ENCODE data around the gene HK2.
A peak's percentile ranks its signal among the peaks of the same experiment; 100 is the strongest.

Gene HK2

DNA sequence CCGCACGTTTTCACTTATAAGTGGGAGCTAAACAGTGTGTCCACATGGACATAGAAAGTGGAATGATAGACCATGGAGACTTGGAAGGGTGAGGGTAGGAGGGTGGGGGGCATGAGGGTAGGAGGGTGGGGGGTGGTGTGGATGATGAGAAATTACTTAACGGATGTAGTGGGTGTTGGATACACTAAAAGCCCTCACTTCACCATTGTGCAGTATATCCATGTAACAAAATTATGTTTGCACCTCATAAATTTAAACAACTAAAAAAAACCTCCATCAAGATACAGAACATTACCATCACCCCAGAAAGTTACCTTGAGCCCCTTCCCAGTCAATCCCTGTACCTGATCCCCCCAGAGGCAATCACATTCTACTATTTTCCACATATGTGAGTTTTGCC, 26.2 kb downstream of the HK2 start:
- DNase-seq = no peak

- no peak for DNase-seq
Observed at GRCh38 chr2:74860521-74860920, 26.6 kb downstream of the HK2 start.

DNA sequence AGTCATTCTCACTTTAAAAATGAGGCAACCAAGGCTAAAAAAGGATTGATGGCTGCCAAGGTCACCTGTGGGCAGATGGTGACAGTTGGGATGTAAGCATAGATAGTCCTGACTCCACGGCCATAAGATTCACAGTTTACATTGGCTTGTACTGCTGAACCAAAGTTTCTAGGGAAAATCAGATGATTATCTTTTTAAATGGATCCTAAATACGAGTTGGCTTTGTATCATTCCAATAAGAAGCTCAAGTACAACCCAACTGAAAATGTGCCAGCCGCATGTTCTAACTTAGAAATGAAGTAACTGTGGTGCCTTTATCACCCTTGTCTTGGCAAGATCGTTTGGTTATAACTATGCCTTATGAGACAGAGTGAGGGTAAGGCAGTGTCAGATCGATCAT, 27.6 kb downstream of the HK2 start:
- DNase-seq = no peak

DNA sequence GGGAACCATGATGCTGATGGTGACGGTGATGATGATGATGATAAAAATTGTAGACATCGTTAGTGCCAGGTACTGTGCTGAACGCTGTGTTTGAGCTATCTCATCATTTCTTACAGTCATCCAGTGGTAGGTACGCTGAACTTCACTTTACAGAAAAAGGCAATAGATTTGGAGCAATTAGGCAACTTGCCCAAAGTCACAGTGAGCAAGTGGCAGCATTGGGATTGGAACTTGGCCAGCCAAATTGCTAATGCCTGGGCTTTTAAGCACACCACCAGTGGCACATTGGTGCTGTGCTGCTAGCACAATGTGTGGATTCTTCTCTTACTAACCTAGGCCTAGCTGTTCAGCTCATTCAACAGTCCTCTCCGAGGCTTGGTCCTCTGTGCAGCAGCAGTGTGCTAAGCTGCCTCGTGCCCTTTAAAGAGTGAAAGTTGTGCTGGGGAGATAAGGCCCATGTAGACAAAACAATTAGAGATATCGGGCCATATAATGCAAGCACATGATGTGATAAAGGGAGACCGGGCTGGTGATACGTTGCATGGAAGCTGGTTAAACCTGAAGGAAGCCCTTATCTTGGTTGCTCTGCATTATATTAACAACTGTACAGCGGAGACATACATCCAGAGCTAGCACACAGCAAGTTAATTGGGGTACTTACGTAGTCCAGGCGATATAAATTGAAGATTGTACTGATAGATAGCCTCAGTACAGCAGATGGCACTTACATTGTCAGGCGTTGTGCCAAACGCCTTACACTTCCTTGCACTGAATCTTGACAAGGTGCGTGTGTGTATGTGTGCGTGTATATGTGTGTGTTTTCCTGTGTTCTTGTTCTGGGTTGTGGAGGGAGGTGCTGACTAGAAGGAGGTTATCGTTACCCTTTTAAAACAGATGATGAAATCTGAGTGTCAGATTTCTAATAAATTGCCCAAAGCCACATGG, 28.4 kb downstream of the HK2 start:
- DNase-seq = no peak

GRCh38 chr2:74863802-74864248, 29.9 kb downstream of the HK2 start:
- DNase-seq = no peak

DNA sequence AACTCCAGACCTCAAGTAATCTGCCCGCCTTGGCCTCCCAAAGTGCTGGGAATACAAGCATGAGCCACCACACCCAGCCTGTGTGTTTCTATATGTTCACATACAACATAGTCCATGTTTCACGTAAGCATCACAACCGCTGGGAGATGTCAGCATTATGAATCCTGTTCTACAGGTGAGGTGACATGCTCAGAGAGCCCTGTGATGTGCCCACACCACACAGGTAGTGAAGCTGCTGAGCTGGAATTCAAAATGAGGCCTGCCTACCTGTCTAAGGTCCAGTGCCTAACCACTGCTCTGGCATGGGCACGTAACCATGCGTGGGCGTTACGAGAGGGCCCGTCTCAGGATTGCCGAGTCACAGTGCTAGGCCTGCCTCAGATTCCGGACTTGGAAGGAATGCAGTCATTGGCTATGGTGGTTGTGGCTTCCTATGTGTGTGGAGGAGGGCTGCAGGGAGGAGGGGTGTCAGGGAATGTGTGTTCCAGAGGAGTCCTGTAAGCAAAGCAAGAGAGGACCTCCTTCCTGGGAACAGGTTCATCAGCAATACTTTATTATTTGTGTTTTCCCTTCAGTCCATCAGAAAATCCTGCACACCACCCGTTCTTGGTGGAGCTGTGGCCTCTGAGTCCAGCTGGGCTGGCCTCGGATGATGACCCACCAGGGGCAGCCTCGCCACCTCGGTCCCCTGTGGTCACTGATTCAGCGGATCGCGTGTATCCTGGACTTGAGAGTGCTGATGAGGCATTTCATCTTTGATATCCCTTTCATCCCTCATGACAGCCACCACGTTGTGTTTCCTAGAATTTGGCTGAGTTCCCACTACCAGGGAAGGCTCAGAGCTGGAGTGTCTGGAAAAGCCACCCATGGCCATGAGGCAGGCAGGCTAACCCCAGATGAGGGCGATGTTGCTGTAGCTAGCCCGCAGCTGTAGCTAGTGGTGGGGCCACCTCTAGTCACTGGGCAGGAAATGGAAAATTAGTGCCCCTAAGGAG, 31.1 kb downstream of the HK2 start:
- DNase-seq = no peak

DNA sequence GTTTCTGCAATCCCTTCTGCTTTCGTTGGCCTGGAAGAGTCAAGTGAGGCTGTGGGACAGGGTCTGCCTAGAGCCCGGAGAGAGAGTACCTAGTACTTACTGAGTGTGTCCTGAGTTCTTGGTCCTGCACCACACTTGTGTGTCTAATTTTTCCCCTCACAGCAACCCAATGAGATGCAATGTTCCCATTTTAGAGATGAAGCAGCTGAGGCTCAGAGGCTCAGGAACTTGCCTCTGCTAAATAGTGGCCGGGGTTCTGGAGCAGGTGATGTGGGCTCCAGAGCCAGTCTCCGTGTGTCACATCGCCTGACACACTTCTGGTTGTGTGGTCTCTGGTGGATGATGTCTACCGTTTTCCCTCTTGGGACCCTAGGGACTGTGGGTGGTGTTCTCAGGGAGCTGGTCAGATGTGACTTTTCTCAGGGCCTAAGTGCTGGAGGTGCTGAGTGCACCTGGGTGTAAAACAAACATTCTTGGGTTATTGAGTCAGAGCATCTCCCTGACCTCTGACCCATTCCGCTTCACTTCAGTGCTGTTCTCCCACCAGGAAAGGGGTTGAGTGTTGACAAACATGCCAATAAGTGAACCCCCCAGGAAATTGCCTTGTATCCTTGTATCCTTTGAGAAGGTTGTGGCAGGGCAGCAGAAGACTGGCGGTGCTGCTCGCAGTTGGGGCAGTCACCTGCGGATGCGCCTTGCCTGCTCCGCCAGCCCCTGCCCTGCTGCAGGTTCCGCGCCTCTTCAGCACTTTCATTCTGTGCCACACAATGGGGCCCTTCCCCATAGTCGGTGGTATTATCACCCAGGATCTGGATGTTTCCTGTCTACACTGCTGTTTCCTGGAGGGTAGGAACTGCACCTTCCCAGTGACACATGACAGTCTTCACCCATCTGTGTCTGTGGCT, 32.1 kb downstream of the HK2 start:
- DNase-seq = no peak

GRCh38 chr2:74867841-74868658, 34.1 kb downstream of the HK2 start:
- DNase-seq = no peak

DNA sequence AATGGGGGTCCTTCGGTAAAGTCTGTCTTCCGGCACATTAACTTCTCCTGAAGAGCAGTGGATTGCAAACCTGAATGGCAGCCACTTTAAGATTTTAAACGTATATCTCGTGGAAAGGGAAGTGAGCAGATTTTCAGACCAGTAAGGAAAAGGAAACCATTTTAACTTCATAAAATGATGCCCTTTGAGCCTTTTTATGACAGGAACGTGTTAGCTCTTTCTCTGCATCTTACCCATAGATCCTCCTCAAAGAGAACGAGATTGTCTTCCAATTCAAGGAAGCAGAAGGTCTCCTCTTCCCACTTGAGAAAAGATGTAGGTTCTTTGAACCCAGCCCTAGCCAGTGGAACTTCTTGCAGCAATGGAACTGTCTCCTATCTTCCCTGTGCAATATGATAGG, 35.6 kb downstream of the HK2 start:
- no peak for DNase-seq

DNA sequence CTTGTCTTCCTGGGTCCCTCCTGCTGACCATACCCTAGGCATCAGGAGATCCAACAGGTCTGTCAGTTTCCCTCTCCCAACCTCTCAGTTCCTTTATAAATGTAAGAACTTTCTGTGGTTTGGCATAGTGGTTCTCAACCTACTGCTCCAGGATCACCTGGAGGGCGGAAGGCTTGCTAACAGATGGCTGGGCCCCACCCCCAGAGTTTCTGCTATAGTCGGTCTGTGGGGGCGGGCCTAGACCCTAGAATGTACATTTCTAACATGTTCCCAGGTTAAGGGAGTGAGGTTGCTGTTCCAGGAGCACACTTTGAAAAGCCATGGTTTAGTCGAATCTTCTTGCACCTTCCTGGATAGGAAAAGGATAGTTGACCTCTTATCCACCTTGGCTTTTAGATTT, 37.0 kb downstream of the HK2 start:
- DNase-seq = no peak

- DNase-seq = no peak
Observed at GRCh38 chr2:74871414-74871813, 37.5 kb downstream of the HK2 start.

DNA sequence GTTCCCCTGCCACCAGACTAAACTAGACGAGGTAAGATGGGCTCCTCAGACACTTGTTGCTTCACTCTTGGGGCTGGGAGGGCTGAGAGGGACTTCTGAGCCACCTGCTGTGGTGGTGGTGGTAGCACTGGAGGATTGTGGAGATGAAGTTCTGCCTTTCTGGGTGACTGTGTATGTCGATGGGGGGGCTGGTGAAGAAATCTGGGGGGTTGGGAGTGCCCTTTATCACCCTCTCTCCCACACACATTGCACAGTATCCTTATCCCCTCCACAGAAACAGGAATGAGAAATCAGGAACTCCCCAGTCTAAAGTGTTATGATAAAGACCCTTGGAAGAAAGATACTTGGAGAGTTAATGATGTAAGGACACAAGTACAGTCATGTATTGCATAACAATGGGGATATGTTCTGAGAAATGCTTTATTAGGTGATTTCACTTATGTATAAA, 38.5 kb downstream of the HK2 start:
- DNase-seq = no peak

DNA sequence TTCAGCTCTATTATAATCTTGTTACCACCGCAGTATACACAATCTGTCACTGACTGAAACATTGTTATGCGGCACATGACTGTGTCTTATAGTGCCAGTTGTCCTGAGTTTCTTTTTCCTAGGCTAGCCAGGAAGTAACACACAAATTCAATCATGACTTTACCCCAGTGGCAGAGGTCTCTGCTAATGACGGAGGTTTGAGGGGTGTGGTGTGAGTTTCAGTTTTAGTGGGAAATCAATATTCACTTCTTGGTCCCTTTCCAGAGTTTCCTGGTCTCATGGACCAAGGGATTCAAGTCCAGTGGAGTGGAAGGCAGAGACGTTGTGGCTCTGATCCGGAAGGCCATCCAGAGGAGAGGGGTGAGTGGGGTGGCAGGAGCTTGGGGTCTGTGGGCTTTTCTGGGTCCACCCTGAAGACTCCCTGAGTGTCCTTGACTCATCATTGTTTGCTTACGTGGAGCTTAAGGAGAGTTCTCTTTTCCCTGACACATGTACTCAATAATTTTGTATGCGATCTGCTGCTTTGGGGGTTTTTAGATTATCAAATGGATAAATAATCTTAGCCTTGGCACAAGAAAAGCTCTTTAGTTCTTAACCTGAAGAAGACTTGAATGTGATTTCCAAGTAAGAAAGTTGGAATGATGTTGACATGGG, 39.2 kb downstream of the HK2 start:
- no peak for DNase-seq

DNA sequence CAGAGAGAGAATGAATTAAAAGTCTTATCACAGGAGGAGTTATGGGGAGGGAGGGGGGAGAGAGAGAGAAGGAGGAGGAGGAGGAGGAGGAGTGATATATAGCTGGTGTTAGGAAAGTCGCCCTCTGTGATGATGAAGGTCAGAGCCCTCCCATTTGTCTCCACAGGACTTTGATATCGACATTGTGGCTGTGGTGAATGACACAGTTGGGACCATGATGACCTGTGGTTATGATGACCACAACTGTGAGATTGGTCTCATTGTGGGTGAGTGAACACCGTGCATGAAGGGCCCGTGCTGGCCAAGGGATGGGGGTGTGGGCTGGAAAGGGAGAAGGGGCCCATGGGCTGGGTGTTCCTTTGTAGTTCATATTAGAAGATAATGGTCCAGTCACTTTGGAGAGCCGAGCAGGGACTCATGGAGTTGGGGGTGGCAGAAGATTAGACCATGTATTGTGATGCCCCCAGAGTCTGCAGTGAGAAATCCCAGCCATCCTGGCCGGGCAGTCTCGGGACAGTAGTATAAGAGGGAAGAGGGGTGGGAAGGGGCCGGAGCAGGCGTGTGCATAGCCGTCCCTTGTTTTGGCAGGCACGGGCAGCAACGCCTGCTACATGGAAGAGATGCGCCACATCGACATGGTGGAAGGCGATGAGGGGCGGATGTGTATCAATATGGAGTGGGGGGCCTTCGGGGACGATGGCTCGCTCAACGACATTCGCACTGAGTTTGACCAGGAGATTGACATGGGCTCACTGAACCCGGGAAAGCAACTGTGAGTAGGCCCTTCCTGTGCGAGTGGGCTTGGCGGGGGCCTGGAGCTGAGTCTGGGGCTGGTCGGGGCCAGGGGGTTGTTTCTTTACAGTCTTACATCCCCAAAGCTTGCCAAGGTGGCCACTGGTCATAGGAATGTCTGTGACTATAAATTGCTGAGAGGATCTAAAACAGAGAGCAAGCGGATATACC, 40.0 kb downstream of the HK2 start:
- no peak for DNase-seq

GRCh38 chr2:74876081-74876886, 42.4 kb downstream of the HK2 start:
- DNase-seq = peak; percentile 9

DNA sequence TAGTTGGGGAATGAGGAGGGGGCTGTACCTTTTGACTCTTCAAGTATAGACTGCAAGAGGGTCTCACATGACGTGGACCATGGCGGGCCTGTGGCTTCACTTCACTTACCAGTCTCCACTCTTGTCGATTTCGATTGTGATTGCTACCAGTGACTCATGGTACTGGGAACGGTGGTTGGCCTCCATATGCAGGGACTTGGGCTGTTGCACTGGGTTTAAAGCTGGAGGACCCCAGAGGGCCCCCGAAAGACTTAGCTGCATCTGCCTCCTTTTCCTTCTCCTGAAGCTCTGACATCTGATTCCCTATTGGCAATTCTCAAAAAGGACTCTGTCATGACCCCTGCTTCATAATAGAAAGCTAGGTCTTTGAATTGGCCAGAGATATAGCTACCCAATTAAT, 43.4 kb downstream of the HK2 start:
- DNase-seq = no peak

GRCh38 chr2:74877781-74878433, 44.0 kb downstream of the HK2 start:
- no peak for DNase-seq

- DNase-seq = no peak
Observed at GRCh38 chr2:74878551-74878950, 44.6 kb downstream of the HK2 start.

Measured in SHP77 treated with DMSO at 0.1 percent for 48 hours (cell line).